Daoy (cell line): ENCODE results near the gene CLCN5. TPM values are rescaled to one million over a fixed set of nuclear protein-coding genes. Genes with fewer than 3 reads are reported as not detected.

Source experiments
- total RNA-seq: library from RNA; depleted of rRNA; stranded (reverse); fragments of >200 nt; shearing (Covaris generic); gene quantifications from 2 replicates; pipeline ENCODE4 v1.2.3, GENCODE V29; 2014; rRNA removed

The CLCN5 gene
- total RNA-seq, 1 experiment from 2014 or later, result 3.8 TPM

Other genes with a start within 250 kb of the CLCN5 start
- gene PAGE1, start 226.6 kb upstream of the CLCN5 start, total RNA-seq, result 22.4 and 35.4 TPM in 2 replicates
- gene PAGE4, start 93.3 kb upstream of the CLCN5 start, total RNA-seq, result not detected in 2 replicates
- gene USP27X, start 43.1 kb upstream of the CLCN5 start, total RNA-seq, result 0.57 and 1.5 TPM in 2 replicates